Cerebellar nuclear complex (tissue), 1 donor: Measurements from ENCODE around the gene ZNF836.
"Not testable (repeated sequence)": the region's sequence is repeated elsewhere in the genome, so short reads cannot be mapped to it uniquely, and the experiment has no call there.

Experiments
- DNase-seq, 2 experiments: peaks; one replicate each; lab custom pipeline; 2025; lab: John Stamatoyannopoulos, UW

The ZNF836 gene

GRCh38 chr19:52171321-52172169, at the start of gene ZNF836:
Gene ZNF836, minus strand, starts transcription at chr19:52171621. Its CDS starts 3,549 bp downstream, at chr19:52168072.
- DNase-seq: peak in 1 of 2 experiments; percentile 37

- DNase-seq: no peak
These were observed 49.6 kb upstream of the ZNF836 start for GRCh38 chr19:52221031-52221430.

GRCh38 chr19:52219611-52220010, 48.2 kb upstream of the ZNF836 start:
- DNase-seq: no peak

- no peak for DNase-seq
These were observed 46.2 kb upstream of the ZNF836 start for GRCh38 chr19:52217576-52217975.

GRCh38 chr19:52216401-52216800, 45.0 kb upstream of the ZNF836 start:
- no peak for DNase-seq

GRCh38 chr19:52214241-52214640, 42.8 kb upstream of the ZNF836 start:
- no peak for DNase-seq

GRCh38 chr19:52212572-52213255, 41.3 kb upstream of the ZNF836 start:
- no peak for DNase-seq

- DNase-seq: no peak
These were observed 40.6 kb upstream of the ZNF836 start for GRCh38 chr19:52211926-52212571.

- DNase-seq: no peak
These were observed 39.8 kb upstream of the ZNF836 start for GRCh38 chr19:52211203-52211602.

GRCh38 chr19:52206481-52206880, 35.1 kb upstream of the ZNF836 start:
- DNase-seq: no peak

- not testable (repeated sequence) for DNase-seq
These were observed 29.5 kb upstream of the ZNF836 start for GRCh38 chr19:52200755-52201391.

- no peak for DNase-seq
These were observed 28.6 kb upstream of the ZNF836 start for GRCh38 chr19:52200044-52200443.

GRCh38 chr19:52198678-52199077, 27.3 kb upstream of the ZNF836 start:
- DNase-seq: no peak

GRCh38 chr19:52197964-52198363, 26.5 kb upstream of the ZNF836 start:
- DNase-seq: no peak

GRCh38 chr19:52196256-52196967, 25.0 kb upstream of the ZNF836 start:
- no peak for DNase-seq

GRCh38 chr19:52191951-52192350, 20.5 kb upstream of the ZNF836 start:
- no peak for DNase-seq

GRCh38 chr19:52191389-52191788, 20.0 kb upstream of the ZNF836 start:
- no peak for DNase-seq

GRCh38 chr19:52190487-52191293, 19.3 kb upstream of the ZNF836 start:
- DNase-seq: no peak

GRCh38 chr19:52189735-52190486, 18.5 kb upstream of the ZNF836 start, which contains the start of gene PPP2R1A:
Gene PPP2R1A, plus strand, starts transcription at chr19:52190052. Its CDS starts 45 bp downstream, at chr19:52190097.
- DNase-seq: peak; percentile 99 to 100
